Neural progenitor cell (in vitro differentiated cells): Measurements from ENCODE around the gene TSGA10IP. TPM values are rescaled to one million over a fixed set of nuclear protein-coding genes. Genes with fewer than 3 reads are reported as not detected.

Experiments used
- DNase-seq: peaks from one replicate; pipeline ENCODE4 v3.0.0-alpha.2; 2016; ENCODE audit warnings: low spot score
- H2AFZ ChIP-seq: fragments of 200-600 bp; sonication (generic); replicated peaks from 2 replicates; pipeline ENCODE4 v1.6.1; 2016; ENCODE audit warnings: antibody characterized with exemption
- H3F3A ChIP-seq: fragments of 200-600 bp; sonication (generic); 2 replicates; pipeline ENCODE4 v1.6.1; 2016; ENCODE audit warnings: antibody characterized with exemption, low read depth
- H3K27ac ChIP-seq: fragments of 200-600 bp; sonication (generic); 2 replicates; pipeline ENCODE4 v1.5.1; 2016; ENCODE audit warnings: mild to moderate bottlenecking
- H3K27me3 ChIP-seq: fragments of 200-600 bp; sonication (generic); 2 replicates; pipeline ENCODE4 v1.6.1; 2016; ENCODE audit warnings: mild to moderate bottlenecking, moderate library complexity
- H3K36me3 ChIP-seq: fragments of 200-600 bp; sonication (generic); 2 replicates; pipeline ENCODE4 v1.5.1; 2016
- H3K4me1 ChIP-seq: fragments of 200-600 bp; sonication (generic); 2 replicates; pipeline ENCODE4 v1.6.1; 2016; ENCODE audit warnings: mixed run types
- H3K4me2 ChIP-seq: fragments of 200-600 bp; sonication (generic); 2 replicates; pipeline ENCODE4 v1.6.1; 2016
- H3K4me3 ChIP-seq: fragments of 200-600 bp; sonication (generic); 2 replicates; pipeline ENCODE4 v1.5.1; 2016
- H3K79me2 ChIP-seq: fragments of 200-600 bp; sonication (generic); 2 replicates; pipeline ENCODE4 v1.6.1; 2016; ENCODE audit warnings: low read depth
- H3K9ac ChIP-seq: fragments of 200-600 bp; sonication (generic); 2 replicates; pipeline ENCODE4 v1.6.1; 2016
- H3K9me3 ChIP-seq: fragments of 200-600 bp; sonication (generic); 2 replicates; pipeline ENCODE4 v1.5.1; 2016; ENCODE audit warnings: low read depth
- H4K20me1 ChIP-seq: fragments of 200-600 bp; sonication (generic); 2 replicates; pipeline ENCODE4 v1.6.1; 2016; ENCODE audit warnings: low read depth
- H3K27ac Mint-ChIP-seq: 3 replicates; pipeline ENCODE4 v1.8.0; 2021; ENCODE audit warnings: mixed read lengths
- H3K27me3 Mint-ChIP-seq: 2 replicates; pipeline ENCODE4 v1.8.0; 2022; ENCODE audit warnings: low read depth, mild to moderate bottlenecking, inconsistent platforms, moderate library complexity, mixed read lengths; ENCODE audit not compliant: insufficient read depth
- H3K36me3 Mint-ChIP-seq: 3 replicates; pipeline ENCODE4 v1.8.0; 2021; ENCODE audit warnings: mixed read lengths
- H3K4me1 Mint-ChIP-seq: 3 replicates; pipeline ENCODE4 v1.8.0; 2021; ENCODE audit warnings: mixed read lengths
- H3K4me3 Mint-ChIP-seq: 3 replicates; pipeline ENCODE4 v1.8.0; 2021; ENCODE audit warnings: mild to moderate bottlenecking, moderate library complexity, mixed read lengths
- H3K9me3 Mint-ChIP-seq: 3 replicates; pipeline ENCODE4 v1.8.0; 2020; ENCODE audit warnings: mixed read lengths
- EZH2 ChIP-seq: fragments of 200-600 bp; sonication (generic); IDR thresholded peaks from 2 replicates; pipeline ENCODE4 v1.6.1; 2017; ENCODE audit warnings: antibody characterized with exemption, mild to moderate bottlenecking, moderate library complexity
- EZH2phosphoT487 ChIP-seq: fragments of 200-600 bp; sonication (generic); IDR thresholded peaks from 2 replicates; pipeline ENCODE4 v1.6.1; 2017; ENCODE audit warnings: antibody characterized with exemption
- total RNA-seq: library from RNA; depleted of rRNA; stranded (reverse); fragments of >200 nt; gene quantifications from 2 replicates; pipeline ENCODE4 v1.2.3, GENCODE V29; 2015; ENCODE audit warnings: low replicate concordance
- TF ChIP-seq, protein P1 (sequence below): fragments of 200-600 bp; sonication (generic); IDR thresholded peaks from 2 replicates; pipeline ENCODE4 v1.5.1; 2017; ENCODE audit warnings: antibody characterized with exemption, mild to moderate bottlenecking

Gene TSGA10IP
- total RNA-seq, 1 donor from 2014 or later: 3.0 TPM

DNA sequence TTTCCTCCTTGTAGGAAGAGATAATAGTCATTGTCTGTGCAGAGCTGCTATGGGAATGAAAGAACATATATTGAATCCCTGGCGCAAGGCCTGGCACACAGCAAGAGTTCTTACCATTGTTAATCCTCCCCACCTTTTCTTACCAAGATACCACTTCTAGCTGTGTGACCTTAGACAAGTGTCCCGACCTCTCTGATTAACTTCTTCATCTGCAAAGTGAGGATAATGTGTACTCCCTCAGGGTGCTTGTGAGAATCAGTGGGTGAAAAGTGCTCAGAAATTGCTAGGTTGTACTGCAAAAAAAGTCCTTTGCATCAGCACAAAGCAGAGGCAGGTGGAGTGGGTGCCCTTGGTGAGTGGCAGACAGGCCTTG is 62.8 kb downstream of the TSGA10IP start:
- peaks cover 13% of the 10 kb centered on the region for H3K4me1 Mint-ChIP-seq
- Histone ChIP-seq H3K4me3 (no peak overlapping the region), H3F3A (peaks cover 19% of the 10 kb centered on the region), H3K4me1 (peaks cover 12% of the 10 kb centered on the region), H4K20me1 (peaks cover 5% of the 10 kb centered on the region), H3K9me3 (no peaks in the 10 kb centered on the region), H3K4me2 (no peak overlapping the region), H3K36me3 (no peaks in the 10 kb centered on the region), H3K79me2 (peaks cover 10% of the 10 kb centered on the region), H3K27ac (no peak overlapping the region), H3K9ac (no peak overlapping the region), H3K27me3 (peaks cover 35% of the 10 kb centered on the region), H2AFZ (no peak overlapping the region)
- H3K27ac Mint-ChIP-seq: no peak overlapping the region
- H3K27me3 Mint-ChIP-seq: peaks cover 12% of the 10 kb centered on the region
- peaks cover 12% of the 10 kb centered on the region for H3K36me3 Mint-ChIP-seq
- no peak for DNase-seq
- peak overlapping the region; percentile 17 for H3K4me3 Mint-ChIP-seq
- H3K9me3 Mint-ChIP-seq: no peaks in the 10 kb centered on the region
- TF ChIP-seq EZH2 (no peak), EZH2phosphoT487 (no peak)
- TF ChIP-seq, protein P1, sequence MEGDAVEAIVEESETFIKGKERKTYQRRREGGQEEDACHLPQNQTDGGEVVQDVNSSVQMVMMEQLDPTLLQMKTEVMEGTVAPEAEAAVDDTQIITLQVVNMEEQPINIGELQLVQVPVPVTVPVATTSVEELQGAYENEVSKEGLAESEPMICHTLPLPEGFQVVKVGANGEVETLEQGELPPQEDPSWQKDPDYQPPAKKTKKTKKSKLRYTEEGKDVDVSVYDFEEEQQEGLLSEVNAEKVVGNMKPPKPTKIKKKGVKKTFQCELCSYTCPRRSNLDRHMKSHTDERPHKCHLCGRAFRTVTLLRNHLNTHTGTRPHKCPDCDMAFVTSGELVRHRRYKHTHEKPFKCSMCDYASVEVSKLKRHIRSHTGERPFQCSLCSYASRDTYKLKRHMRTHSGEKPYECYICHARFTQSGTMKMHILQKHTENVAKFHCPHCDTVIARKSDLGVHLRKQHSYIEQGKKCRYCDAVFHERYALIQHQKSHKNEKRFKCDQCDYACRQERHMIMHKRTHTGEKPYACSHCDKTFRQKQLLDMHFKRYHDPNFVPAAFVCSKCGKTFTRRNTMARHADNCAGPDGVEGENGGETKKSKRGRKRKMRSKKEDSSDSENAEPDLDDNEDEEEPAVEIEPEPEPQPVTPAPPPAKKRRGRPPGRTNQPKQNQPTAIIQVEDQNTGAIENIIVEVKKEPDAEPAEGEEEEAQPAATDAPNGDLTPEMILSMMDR: no peak

DNA sequence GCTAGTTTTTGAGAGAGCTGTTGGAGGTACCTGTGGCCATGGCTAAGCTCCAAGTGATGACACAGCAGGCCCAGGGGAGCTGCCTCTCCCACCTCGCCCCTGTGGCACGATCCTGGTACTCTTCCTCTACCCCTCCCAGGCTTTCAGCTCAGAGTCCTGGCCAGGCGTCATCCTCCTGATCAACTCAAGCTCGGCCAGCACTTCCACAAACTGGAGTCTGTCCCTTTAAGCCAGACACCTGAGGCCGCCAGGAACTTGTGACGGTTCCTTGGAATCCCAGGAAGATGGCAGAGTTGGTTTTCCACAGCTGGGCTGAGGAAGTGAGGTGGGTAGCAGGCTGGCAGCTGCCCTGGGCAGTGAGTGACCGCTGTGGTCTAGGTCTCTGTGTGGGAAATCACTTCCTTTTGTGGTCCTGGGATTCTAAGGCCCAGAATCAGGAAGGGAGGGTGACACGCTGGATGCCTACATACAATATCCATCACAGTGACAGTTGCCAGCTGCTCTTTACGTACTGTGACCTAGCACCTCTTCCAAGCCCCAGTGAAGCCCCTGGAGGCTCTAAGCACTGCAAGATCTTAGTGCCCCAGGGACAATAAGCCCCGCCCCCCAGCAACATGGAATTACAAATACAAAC is 63.3 kb downstream of the TSGA10IP start:
- Histone ChIP-seq H3K79me2 (peaks cover 5% of the 10 kb centered on the region), H2AFZ (no peak overlapping the region), H3K27ac (no peak overlapping the region), H4K20me1 (peaks cover under 1% of the 10 kb centered on the region), H3K4me1 (peaks cover 8% of the 10 kb centered on the region), H3K4me2 (no peak overlapping the region), H3K9ac (no peak overlapping the region), H3K36me3 (no peaks in the 10 kb centered on the region), H3K4me3 (no peak overlapping the region), H3F3A (peaks cover 19% of the 10 kb centered on the region), H3K27me3 (peaks cover 36% of the 10 kb centered on the region), H3K9me3 (no peaks in the 10 kb centered on the region)
- Mint-ChIP-seq H3K36me3 (peaks cover 12% of the 10 kb centered on the region), H3K27ac (no peak overlapping the region), H3K4me1 (peaks cover 8% of the 10 kb centered on the region), H3K4me3 (no peak overlapping the region), H3K27me3 (peaks cover 14% of the 10 kb centered on the region), H3K9me3 (no peaks in the 10 kb centered on the region)
- DNase-seq: no peak
- TF ChIP-seq EZH2phosphoT487: no peak
- TF ChIP-seq EZH2: no peak
- TF ChIP-seq, protein P1: no peak

Other genes starting within 250 kb of the TSGA10IP start
- gene KAT5, start 233.2 kb upstream of the TSGA10IP start, total RNA-seq: 21.0 and 41.7 TPM in 2 replicates
- gene RNASEH2C, start 224.7 kb upstream of the TSGA10IP start, total RNA-seq: 23.4 and 53.3 TPM in 2 replicates
- 3.6 and 13.8 TPM in 2 replicates for gene AP5B1, start 164.5 kb upstream of the TSGA10IP start, total RNA-seq
- gene OVOL1, start 158.4 kb upstream of the TSGA10IP start, total RNA-seq: 0.12 TPM in 1 of 2 replicates, not detected in the other
- 1.4 and 3.0 TPM in 2 replicates for gene SNX32, start 111.5 kb upstream of the TSGA10IP start, total RNA-seq
- gene CFL1, start 87.3 kb upstream of the TSGA10IP start, total RNA-seq: 704 and 971 TPM in 2 replicates
- 36.8 and 42.4 TPM in 2 replicates for gene MUS81, start 85.0 kb upstream of the TSGA10IP start, total RNA-seq
- gene EFEMP2, start 72.7 kb upstream of the TSGA10IP start, total RNA-seq: 9.2 and 25.1 TPM in 2 replicates
- gene CTSW, start 65.6 kb upstream of the TSGA10IP start, total RNA-seq: not detected in 2 replicates
- gene FIBP, start 57.0 kb upstream of the TSGA10IP start, total RNA-seq: 92.1 and 113 TPM in 2 replicates
- gene CCDC85B, start 54.8 kb upstream of the TSGA10IP start, total RNA-seq: 3.9 and 23.1 TPM in 2 replicates
- not detected in 2 replicates for gene FOSL1, start 45.1 kb upstream of the TSGA10IP start, total RNA-seq
- 6.9 and 22.4 TPM in 2 replicates for gene C11orf68, start 26.4 kb upstream of the TSGA10IP start, total RNA-seq
- 51.0 and 74.8 TPM in 2 replicates for gene DRAP1, start 26.1 kb upstream of the TSGA10IP start, total RNA-seq
- gene SART1, start 16.3 kb downstream of the TSGA10IP start, total RNA-seq: 8.6 and 39.5 TPM in 2 replicates
- gene EIF1AD, start 56.7 kb downstream of the TSGA10IP start, total RNA-seq: 22.2 and 26.3 TPM in 2 replicates
- gene BANF1, start 57.0 kb downstream of the TSGA10IP start, total RNA-seq: 39.8 and 80.9 TPM in 2 replicates
- gene CST6, start 66.5 kb downstream of the TSGA10IP start, total RNA-seq: 0.50 TPM in 1 of 2 replicates, not detected in the other
- gene CATSPER1, start 81.0 kb downstream of the TSGA10IP start, total RNA-seq: not detected in 2 replicates
- gene GAL3ST3, start 103.7 kb downstream of the TSGA10IP start, total RNA-seq: 8.5 and 35.9 TPM in 2 replicates
- gene SF3B2, start 106.9 kb downstream of the TSGA10IP start, total RNA-seq: 177 and 198 TPM in 2 replicates
- gene PACS1, start 124.8 kb downstream of the TSGA10IP start, total RNA-seq: 13.4 and 15.2 TPM in 2 replicates